Measurements from ENCODE around the gene ELOVL4.

ELOVL4 gene

DNA sequence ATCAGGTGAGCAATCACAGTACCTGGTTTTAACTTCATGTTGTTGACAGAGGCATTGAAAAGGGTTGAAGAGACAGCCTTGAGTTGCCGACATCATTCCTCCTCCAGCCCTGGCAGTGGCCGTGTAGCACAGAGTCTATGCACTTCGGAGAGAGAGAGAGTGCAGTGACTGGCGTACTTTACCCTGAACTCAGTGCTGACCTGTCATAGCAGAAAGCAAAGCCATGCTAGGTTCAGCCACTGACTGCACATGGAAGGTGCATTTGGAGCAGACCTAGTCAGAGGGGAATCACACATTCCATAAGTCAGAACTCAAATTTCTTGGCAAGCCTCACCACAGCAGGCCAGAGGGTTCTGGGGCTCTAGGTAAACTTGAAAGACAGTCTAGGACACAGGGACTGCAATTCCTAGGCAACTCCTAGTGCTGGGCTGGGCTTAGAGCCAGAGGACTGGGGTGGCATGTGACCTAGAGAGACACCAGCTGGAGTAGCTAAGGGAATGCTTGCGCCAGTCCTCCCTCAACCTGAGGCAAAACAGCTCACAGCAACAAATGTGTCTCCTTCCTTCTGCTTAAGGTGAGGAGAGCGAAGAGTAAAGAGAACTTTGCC, 69.1 kb downstream of the ELOVL4 start:
- ATAC-seq (ENCODE audit: low read depth) (peak; percentile 62), DNase-seq (ENCODE audit: low spot score) (no peak)
- Histone ChIP-seq H3K27ac (ENCODE audit: poor library complexity, severe bottlenecking) (peak overlapping the region; percentile 75), H3K4me1 (ENCODE audit: insufficient read depth, poor library complexity, severe bottlenecking) (peaks cover 42% of the 10 kb centered on the region), H3K4me3 (ENCODE audit: severe bottlenecking) (no peak overlapping the region), H3K36me3 (ENCODE audit: low read depth) (no peaks in the 10 kb centered on the region), H3K27me3 (ENCODE audit: insufficient read depth, poor library complexity, severe bottlenecking) (no peaks in the 10 kb centered on the region), H3K9me3 (ENCODE audit: severe bottlenecking) (no peaks in the 10 kb centered on the region)
- TF ChIP-seq, protein P1, sequence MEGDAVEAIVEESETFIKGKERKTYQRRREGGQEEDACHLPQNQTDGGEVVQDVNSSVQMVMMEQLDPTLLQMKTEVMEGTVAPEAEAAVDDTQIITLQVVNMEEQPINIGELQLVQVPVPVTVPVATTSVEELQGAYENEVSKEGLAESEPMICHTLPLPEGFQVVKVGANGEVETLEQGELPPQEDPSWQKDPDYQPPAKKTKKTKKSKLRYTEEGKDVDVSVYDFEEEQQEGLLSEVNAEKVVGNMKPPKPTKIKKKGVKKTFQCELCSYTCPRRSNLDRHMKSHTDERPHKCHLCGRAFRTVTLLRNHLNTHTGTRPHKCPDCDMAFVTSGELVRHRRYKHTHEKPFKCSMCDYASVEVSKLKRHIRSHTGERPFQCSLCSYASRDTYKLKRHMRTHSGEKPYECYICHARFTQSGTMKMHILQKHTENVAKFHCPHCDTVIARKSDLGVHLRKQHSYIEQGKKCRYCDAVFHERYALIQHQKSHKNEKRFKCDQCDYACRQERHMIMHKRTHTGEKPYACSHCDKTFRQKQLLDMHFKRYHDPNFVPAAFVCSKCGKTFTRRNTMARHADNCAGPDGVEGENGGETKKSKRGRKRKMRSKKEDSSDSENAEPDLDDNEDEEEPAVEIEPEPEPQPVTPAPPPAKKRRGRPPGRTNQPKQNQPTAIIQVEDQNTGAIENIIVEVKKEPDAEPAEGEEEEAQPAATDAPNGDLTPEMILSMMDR (IDR thresholded peaks at IDR 0.05; ENCODE audit: poor library complexity, severe bottlenecking): no peak

DNA sequence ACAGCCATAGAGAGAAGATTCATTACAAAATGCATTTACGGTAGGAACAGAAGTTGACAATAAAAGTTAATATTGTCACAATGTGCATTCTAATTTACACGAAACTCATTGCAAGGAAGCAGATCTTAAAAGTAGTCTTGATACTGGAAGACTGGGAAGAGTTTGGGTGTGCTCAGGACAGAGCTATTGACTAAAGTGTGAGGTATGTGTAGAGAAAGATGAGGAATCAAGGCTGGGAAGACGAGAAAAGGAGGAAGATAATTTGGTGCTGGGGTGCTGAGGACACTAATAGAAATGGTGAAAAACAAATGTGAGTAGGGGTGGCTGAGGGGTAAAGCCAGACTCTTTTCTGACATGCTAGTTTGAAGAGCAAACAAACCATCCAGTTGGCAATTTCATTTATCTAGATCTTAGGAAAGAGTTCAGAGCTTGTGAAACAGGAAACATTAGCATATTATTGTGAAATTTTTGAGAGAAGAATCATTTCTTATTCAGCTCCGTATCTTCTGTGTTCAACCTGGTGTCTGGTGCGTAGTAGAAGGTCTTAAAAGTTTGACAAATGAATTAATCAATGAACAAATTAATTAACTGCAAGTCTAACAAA, 72.7 kb downstream of the ELOVL4 start:
- H3K9me3 ChIP-seq (ENCODE audit: severe bottlenecking): no peaks in the 10 kb centered on the region
- H3K4me1 ChIP-seq (ENCODE audit: insufficient read depth, poor library complexity, severe bottlenecking): peaks cover 51% of the 10 kb centered on the region
- TF ChIP-seq, protein P1 (IDR thresholded peaks at IDR 0.05; ENCODE audit: poor library complexity, severe bottlenecking): no peak
- ATAC-seq (ENCODE audit: low read depth) (no peak), DNase-seq (ENCODE audit: low spot score) (no peak)
- no peaks in the 10 kb centered on the region for H3K27me3 ChIP-seq (ENCODE audit: insufficient read depth, poor library complexity, severe bottlenecking)
- peak overlapping the region; percentile 52 for H3K27ac ChIP-seq (ENCODE audit: poor library complexity, severe bottlenecking)
- no peaks in the 10 kb centered on the region for H3K36me3 ChIP-seq (ENCODE audit: low read depth)
- no peak overlapping the region for H3K4me3 ChIP-seq (ENCODE audit: severe bottlenecking)

DNA sequence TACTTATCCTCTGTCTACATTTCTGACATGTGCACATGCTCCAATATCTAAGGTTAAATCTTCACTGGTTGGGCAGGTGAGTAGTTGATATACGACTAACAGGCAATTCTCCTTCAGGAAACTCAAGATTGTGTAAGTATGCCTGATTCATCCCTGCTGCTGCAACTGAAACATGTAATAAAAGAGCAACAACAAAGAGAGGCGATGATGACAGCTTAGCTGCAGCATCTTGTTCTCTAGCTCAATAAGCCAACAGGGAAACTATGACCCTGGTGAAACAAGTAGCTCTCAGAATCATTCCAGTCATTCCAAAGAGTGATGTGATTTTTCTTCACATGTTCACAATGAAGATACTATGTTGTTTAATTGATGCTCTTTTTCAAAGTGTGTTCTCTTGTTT, 74.4 kb downstream of the ELOVL4 start:
- Histone ChIP-seq H3K4me1 (ENCODE audit: insufficient read depth, poor library complexity, severe bottlenecking) (peaks cover 39% of the 10 kb centered on the region), H3K27me3 (ENCODE audit: insufficient read depth, poor library complexity, severe bottlenecking) (no peaks in the 10 kb centered on the region), H3K27ac (ENCODE audit: poor library complexity, severe bottlenecking) (peak overlapping the region; percentile 52), H3K4me3 (ENCODE audit: severe bottlenecking) (no peak overlapping the region), H3K9me3 (ENCODE audit: severe bottlenecking) (no peaks in the 10 kb centered on the region), H3K36me3 (ENCODE audit: low read depth) (no peaks in the 10 kb centered on the region)
- TF ChIP-seq, protein P1 (IDR thresholded peaks at IDR 0.05; ENCODE audit: poor library complexity, severe bottlenecking): no peak
- DNase-seq (ENCODE audit: low spot score): peak; percentile 55
- peak; percentile 86 for ATAC-seq (ENCODE audit: low read depth)

DNA sequence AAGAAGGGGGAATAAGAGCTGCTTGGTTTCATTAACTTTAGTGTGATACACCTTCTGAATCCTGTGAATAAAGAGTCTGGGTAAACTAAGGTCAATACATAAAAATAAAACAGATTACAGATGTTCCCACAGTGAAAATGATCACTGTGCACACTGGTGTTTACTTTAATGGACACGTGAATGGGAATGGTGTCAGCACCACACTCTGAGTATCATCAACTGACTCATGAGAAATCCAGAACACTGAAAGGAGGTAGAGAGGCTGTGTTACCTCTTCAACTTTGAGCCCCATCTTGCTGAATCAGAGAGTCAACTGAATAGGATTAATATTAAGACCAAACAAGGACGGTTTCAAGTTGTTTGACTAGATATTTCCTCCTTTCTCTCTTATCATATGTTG, 75.0 kb downstream of the ELOVL4 start:
- Histone ChIP-seq H3K36me3 (ENCODE audit: low read depth) (no peaks in the 10 kb centered on the region), H3K27me3 (ENCODE audit: insufficient read depth, poor library complexity, severe bottlenecking) (no peaks in the 10 kb centered on the region), H3K9me3 (ENCODE audit: severe bottlenecking) (no peaks in the 10 kb centered on the region), H3K27ac (ENCODE audit: poor library complexity, severe bottlenecking) (peak overlapping the region; percentile 52), H3K4me3 (ENCODE audit: severe bottlenecking) (no peak overlapping the region), H3K4me1 (ENCODE audit: insufficient read depth, poor library complexity, severe bottlenecking) (peaks cover 39% of the 10 kb centered on the region)
- ATAC-seq (ENCODE audit: low read depth): no peak
- TF ChIP-seq, protein P1 (IDR thresholded peaks at IDR 0.05; ENCODE audit: poor library complexity, severe bottlenecking): no peak
- no peak for DNase-seq (ENCODE audit: low spot score)

DNA sequence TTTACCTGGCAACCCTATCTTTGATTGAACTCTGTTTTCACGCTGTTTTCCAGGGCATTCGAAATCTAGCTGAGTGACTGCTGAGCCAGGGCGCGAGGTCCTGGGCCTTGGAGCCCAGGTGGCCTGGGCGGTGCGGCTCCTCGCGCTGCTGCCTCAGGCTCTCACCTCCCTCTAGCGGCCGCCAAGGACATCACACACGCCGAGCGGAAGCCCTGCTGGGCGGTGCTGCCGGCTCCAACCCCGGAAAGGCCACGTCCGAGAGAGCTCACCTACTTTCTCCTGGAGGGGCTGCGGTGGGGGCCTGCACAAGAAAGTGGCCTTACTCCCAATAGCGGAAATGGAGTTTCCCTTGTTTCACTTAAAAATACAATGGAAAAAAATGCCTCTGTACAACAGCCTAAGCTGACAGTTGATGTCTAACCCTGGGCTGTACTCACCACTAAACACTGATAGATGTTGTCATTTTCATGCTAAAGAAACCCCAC, 77.7 kb downstream of the ELOVL4 start:
- ATAC-seq (ENCODE audit: low read depth) (peak; percentile 77), DNase-seq (ENCODE audit: low spot score) (peak; percentile 71)
- no peaks in the 10 kb centered on the region for H3K9me3 ChIP-seq (ENCODE audit: severe bottlenecking)
- no peak overlapping the region for H3K4me3 ChIP-seq (ENCODE audit: severe bottlenecking)
- no peaks in the 10 kb centered on the region for H3K27me3 ChIP-seq (ENCODE audit: insufficient read depth, poor library complexity, severe bottlenecking)
- TF ChIP-seq, protein P1 (IDR thresholded peaks at IDR 0.05; ENCODE audit: poor library complexity, severe bottlenecking): peak; percentile 95
- H3K36me3 ChIP-seq (ENCODE audit: low read depth): no peaks in the 10 kb centered on the region
- no peak overlapping the region for H3K27ac ChIP-seq (ENCODE audit: poor library complexity, severe bottlenecking)
- H3K4me1 ChIP-seq (ENCODE audit: insufficient read depth, poor library complexity, severe bottlenecking): peaks cover 32% of the 10 kb centered on the region
